ENCODE measurements around the gene NBPF9. TPM values are rescaled to one million over a fixed set of nuclear protein-coding genes. Genes with fewer than 3 reads are reported as not detected.
"Not testable (repeated sequence)": the region's sequence is repeated elsewhere in the genome, so short reads cannot be mapped to it uniquely, and the experiment has no call there.

The NBPF9 gene
- total RNA-seq, result 10 to 100 TPM; 14.6 to 14.7 TPM

DNA sequence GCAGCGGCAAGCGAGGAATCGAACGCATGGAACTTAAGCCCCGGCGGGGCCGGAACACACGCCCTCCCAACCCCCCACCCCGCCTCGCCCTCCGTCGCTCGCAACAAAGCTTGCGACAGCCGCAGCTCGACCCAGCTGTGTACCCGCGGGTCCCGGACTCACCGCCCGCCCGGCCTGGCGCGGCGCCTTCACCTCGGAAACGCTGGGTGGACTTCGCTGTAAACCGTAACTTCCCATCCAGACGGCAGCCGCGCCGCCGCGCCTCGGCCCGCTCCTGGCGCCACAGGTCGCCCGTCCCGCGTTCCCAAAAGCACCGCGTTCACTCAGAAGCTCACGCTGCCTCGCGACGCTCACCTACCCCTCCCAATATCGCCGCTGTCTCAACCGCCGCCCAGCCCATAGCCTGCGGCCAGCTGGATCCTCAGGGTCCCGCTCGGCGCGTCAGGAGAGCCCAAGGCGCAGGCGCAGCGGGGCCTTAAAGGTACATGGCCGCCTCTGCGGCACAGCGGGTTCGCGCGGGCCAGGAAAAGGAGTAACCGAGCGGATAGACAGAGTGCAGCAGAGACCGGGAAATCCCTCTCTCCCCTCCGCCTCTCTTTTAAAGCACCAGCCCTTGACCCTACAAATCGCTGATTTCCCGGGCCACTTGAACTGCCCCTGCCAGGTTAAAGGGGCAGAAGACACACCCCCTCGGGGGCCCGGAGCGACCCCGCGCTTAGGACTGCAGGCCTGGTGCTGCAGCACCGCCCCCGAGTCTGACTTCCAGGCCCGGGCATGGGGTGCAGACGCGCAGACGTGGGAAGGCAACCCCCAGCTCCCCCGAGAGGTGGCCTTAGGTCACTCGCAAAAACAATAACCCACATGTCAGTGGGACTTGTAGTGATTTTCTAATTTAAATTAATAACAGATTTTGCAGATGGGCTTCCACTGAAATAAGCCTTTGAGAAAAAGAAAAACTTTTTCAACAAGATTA lies at the start of gene NBPF9:
TSS of gene NBPF9 (minus strand) at position 443 of the 973 bp plus-strand sequence. CDS start 21,412 bp downstream, outside the sequence.
- H3K27me3 Mint-ChIP-seq; intact Hi-C loops (cut with micrococcal nuclease); H3K36me3 Mint-ChIP-seq (ENCODE audit: low read depth); H3K9me3 Mint-ChIP-seq; H3K4me1 Mint-ChIP-seq (ENCODE audit: low read depth); POLR2A ChIA-PET; CTCF ChIA-PET: not testable (repeated sequence)
- peak within 1 kb of the TSS; percentile 98 for H3K4me3 Mint-ChIP-seq
- peak; percentile 46 for DNase-seq
- peak; percentile 95 for ATAC-seq
- H3K27ac Mint-ChIP-seq, result peak within 1 kb of the TSS; percentile 95

- intact Hi-C loops (cut with micrococcal nuclease); H3K4me1 Mint-ChIP-seq (ENCODE audit: low read depth); H3K36me3 Mint-ChIP-seq (ENCODE audit: low read depth); H3K27me3 Mint-ChIP-seq; H3K4me3 Mint-ChIP-seq; POLR2A ChIA-PET; CTCF ChIA-PET; ATAC-seq; H3K27ac Mint-ChIP-seq; DNase-seq; H3K9me3 Mint-ChIP-seq: not testable (repeated sequence)
Measured at GRCh38 chr1:149149909-149150308, 46.6 kb upstream of the NBPF9 start.

DNA sequence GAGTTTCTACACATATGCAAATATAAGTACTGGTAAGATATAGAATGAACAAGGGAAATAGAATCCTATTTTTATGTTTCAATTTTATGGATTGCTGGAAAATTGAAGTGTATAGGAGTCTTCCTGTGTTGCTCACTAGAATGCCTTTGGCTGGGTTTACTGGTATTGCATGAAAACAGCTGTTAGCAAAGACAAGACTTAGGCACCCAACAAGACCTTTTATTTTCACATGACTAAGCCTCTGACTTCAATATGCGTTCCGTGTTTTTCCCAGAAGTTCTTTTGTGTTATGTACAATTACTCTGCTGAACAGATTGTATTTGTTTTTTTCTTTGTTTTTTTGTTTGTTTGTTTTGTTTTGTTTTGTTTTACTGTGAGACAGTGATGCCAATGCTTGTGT lies 34.2 kb upstream of the NBPF9 start:
- H3K27me3 Mint-ChIP-seq; DNase-seq; ATAC-seq; H3K4me1 Mint-ChIP-seq (ENCODE audit: low read depth); intact Hi-C loops (cut with micrococcal nuclease); H3K4me3 Mint-ChIP-seq; POLR2A ChIA-PET; H3K36me3 Mint-ChIP-seq (ENCODE audit: low read depth); CTCF ChIA-PET; H3K27ac Mint-ChIP-seq; H3K9me3 Mint-ChIP-seq: not testable (repeated sequence)

DNA sequence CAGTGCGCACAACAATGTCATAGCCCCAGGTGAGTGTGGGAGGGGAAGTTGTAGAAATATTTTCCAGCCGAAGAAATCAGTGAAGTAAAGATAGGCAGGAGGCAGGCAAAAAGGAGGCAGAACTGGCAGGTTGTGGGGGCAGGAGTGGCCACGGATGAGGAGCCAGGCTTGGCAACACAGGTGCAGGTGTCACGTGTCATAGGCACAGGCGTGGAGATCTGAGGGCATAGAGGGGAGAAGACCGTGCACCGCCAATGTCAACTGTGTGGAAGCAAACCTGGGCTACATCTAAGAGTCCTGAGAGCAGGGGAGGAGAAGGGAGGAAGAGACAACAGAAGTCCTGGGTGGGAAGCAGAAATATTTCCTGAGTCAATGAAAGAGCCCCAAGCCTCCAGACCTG lies 27.6 kb upstream of the NBPF9 start:
- H3K27me3 Mint-ChIP-seq; CTCF ChIA-PET; H3K9me3 Mint-ChIP-seq; H3K27ac Mint-ChIP-seq; intact Hi-C loops (cut with micrococcal nuclease); POLR2A ChIA-PET; DNase-seq; H3K4me1 Mint-ChIP-seq (ENCODE audit: low read depth); ATAC-seq; H3K36me3 Mint-ChIP-seq (ENCODE audit: low read depth); H3K4me3 Mint-ChIP-seq: not testable (repeated sequence)

GRCh38 chr1:149129245-149129644 lies 25.9 kb upstream of the NBPF9 start:
- H3K36me3 Mint-ChIP-seq (ENCODE audit: low read depth); H3K4me3 Mint-ChIP-seq; H3K4me1 Mint-ChIP-seq (ENCODE audit: low read depth); intact Hi-C loops (cut with micrococcal nuclease); ATAC-seq; H3K27ac Mint-ChIP-seq; H3K27me3 Mint-ChIP-seq; POLR2A ChIA-PET; H3K9me3 Mint-ChIP-seq; DNase-seq; CTCF ChIA-PET: not testable (repeated sequence)

GRCh38 chr1:149126555-149127145 lies 23.3 kb upstream of the NBPF9 start:
- ATAC-seq; H3K9me3 Mint-ChIP-seq; H3K4me3 Mint-ChIP-seq; H3K27me3 Mint-ChIP-seq; H3K36me3 Mint-ChIP-seq (ENCODE audit: low read depth); CTCF ChIA-PET; intact Hi-C loops (cut with micrococcal nuclease); POLR2A ChIA-PET; DNase-seq; H3K4me1 Mint-ChIP-seq (ENCODE audit: low read depth); H3K27ac Mint-ChIP-seq: not testable (repeated sequence)

GRCh38 chr1:149123948-149124926 lies 20.9 kb upstream of the NBPF9 start:
- POLR2A ChIA-PET; H3K27ac Mint-ChIP-seq; H3K36me3 Mint-ChIP-seq (ENCODE audit: low read depth); H3K4me3 Mint-ChIP-seq; intact Hi-C loops (cut with micrococcal nuclease); H3K4me1 Mint-ChIP-seq (ENCODE audit: low read depth); CTCF ChIA-PET; H3K27me3 Mint-ChIP-seq; ATAC-seq; H3K9me3 Mint-ChIP-seq: not testable (repeated sequence)
- peak; percentile 27 for DNase-seq

DNA sequence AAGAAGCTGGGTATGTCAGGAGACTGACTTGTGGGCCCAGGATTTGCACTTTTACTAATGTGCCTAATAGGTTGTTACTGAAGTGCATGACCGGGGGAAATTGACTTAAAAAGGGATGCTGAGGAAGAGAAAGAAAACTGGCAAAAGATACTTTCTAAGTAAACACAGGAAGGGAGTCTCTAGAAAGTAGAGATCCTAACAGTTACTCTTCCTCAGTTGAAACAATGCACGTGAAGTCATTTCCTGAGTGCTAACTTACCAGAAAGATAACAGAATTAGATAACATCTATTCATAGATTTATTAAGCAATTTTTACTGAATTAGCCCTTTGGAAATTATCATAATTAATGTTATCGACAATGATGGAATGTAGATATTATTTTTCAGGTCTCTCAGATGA lies 9.5 kb upstream of the NBPF9 start:
- H3K9me3 Mint-ChIP-seq; H3K27me3 Mint-ChIP-seq; intact Hi-C loops (cut with micrococcal nuclease); CTCF ChIA-PET; POLR2A ChIA-PET; ATAC-seq; H3K4me3 Mint-ChIP-seq; DNase-seq; H3K4me1 Mint-ChIP-seq (ENCODE audit: low read depth); H3K36me3 Mint-ChIP-seq (ENCODE audit: low read depth): not testable (repeated sequence)
- H3K27ac Mint-ChIP-seq, result peak overlapping the region; percentile 21

DNA sequence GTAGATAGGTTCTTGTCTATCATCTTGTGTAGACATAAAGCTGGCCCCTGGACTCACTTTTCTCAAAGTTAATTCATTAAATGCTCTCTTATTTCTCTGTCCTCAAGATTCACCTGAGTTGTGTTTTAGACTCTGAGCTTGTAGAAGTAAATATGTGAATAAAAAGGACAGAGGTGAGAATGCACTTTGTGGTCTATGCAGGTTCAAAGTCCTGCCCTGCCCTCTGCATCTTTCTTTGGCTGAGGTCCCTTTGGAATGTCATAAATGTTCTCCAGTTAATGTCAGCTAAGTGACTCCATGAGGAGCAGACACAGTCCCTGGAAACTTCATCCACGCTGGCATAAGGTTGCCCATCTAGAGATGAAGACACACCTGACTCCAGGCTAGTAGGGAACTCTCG lies 7.0 kb upstream of the NBPF9 start:
- H3K36me3 Mint-ChIP-seq (ENCODE audit: low read depth); H3K4me3 Mint-ChIP-seq; CTCF ChIA-PET; H3K27me3 Mint-ChIP-seq; ATAC-seq; DNase-seq; H3K4me1 Mint-ChIP-seq (ENCODE audit: low read depth); intact Hi-C loops (cut with micrococcal nuclease); POLR2A ChIA-PET; H3K9me3 Mint-ChIP-seq; H3K27ac Mint-ChIP-seq: not testable (repeated sequence)

DNA sequence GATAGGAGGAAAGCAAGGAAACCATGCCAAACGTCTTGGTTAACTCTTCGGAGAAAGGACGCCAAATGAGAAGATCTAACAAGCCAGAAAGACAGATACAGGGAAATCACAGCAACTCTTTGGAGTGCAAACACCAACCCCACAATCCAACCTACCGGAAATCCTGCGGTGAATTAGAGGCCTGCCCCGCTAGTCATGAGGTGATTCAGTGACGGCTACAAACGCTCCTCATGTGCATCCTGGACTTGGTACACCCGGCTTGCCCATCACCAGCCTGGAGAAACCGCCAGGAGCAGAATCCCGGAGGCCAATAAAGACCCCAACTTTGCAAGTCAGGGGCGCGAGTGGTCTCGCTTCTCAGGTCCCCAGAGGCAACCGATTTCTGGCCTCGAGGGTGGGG lies 777 bp downstream of the NBPF9 start:
- H3K9me3 Mint-ChIP-seq; H3K36me3 Mint-ChIP-seq (ENCODE audit: low read depth); H3K27me3 Mint-ChIP-seq; H3K4me1 Mint-ChIP-seq (ENCODE audit: low read depth); H3K27ac Mint-ChIP-seq; CTCF ChIA-PET; intact Hi-C loops (cut with micrococcal nuclease); POLR2A ChIA-PET: not testable (repeated sequence)
- ATAC-seq (peak; percentile 54), DNase-seq (peak; percentile 55)
- H3K4me3 Mint-ChIP-seq, result peak overlapping the region; percentile 61

DNA sequence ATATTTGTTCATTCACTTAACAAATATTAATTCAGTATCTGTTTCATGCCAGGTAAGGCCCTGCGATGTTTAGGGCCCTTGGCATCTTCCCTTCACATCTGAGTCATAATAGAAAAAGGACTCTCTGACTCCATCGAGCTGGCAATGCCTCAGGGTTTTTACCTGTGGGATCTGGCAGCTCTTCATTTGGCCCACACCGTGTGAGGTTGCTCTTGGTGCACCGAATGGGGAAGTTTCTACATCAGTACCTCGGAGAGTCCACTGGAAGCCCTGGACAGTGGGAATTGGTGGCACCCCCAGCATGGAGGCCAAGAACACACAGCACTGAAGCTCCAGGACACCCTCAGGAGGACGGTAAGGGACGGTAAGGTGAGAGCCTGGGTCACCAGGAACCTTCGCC lies 5.1 kb downstream of the NBPF9 start:
- POLR2A ChIA-PET; DNase-seq; CTCF ChIA-PET; H3K27ac Mint-ChIP-seq; H3K36me3 Mint-ChIP-seq (ENCODE audit: low read depth); H3K4me1 Mint-ChIP-seq (ENCODE audit: low read depth); H3K27me3 Mint-ChIP-seq; intact Hi-C loops (cut with micrococcal nuclease); ATAC-seq; H3K9me3 Mint-ChIP-seq; H3K4me3 Mint-ChIP-seq: not testable (repeated sequence)
